ENCODE results near the gene NFATC2. TPM values are rescaled to one million over a fixed set of nuclear protein-coding genes. Genes with fewer than 3 reads are reported as not detected.
A peak's percentile ranks its signal among the peaks of the same experiment; 100 is the strongest.

NFATC2 gene
- total RNA-seq, 1 experiment from 2014 or later, result 6.3 TPM

GRCh38 chr20:51535674-51536073, 6.8 kb downstream of the NFATC2 start:
- H3K4me2 ChIP-seq, result no peak overlapping the region
- H4K20me1 ChIP-seq (ENCODE audit: insufficient read depth), result no peaks in the 10 kb centered on the region
- no peak overlapping the region for H3K27ac ChIP-seq
- peaks cover 32% of the 10 kb centered on the region for H3F3A ChIP-seq (ENCODE audit: insufficient read depth, low read depth)
- TF ChIP-seq CTCF (conservative IDR thresholded peaks at IDR 0.05), result no peak
- TF ChIP-seq EZH2 (IDR thresholded peaks at IDR 0.05; ENCODE audit: low read depth), result no peak
- no peaks in the 10 kb centered on the region for H3K9me2 ChIP-seq (ENCODE audit: insufficient read depth)
- POLR2A ChIA-PET (ENCODE audit: unreplicated experiment), result no interaction called here
- no peak for DNase-seq
- CTCF ChIA-PET, result interaction anchor here (0.6 kb wide), 1 partner anchor 78 kb away, joined by 8 read pairs; no protein-coding TSS in a partner anchor
- H3K9me3 ChIP-seq (ENCODE audit: insufficient read depth, low read depth), result no peaks in the 10 kb centered on the region; the same call in 1 of the 2 replicates
- H3K27me3 ChIP-seq (ENCODE audit: insufficient read depth, low read depth), result no peaks in the 10 kb centered on the region
- H3K4me1 ChIP-seq (replicated peaks; ENCODE audit: insufficient read depth), result peaks cover 39% of the 10 kb centered on the region
- intact Hi-C loops (cut with micrococcal nuclease; ENCODE audit: unreplicated experiment), result no loop called here
- H2AFZ ChIP-seq, result no peak overlapping the region
- H3K4me3 ChIP-seq, result no peak overlapping the region
- H3K36me3 ChIP-seq (ENCODE audit: low read depth), result peaks cover 7% of the 10 kb centered on the region; the same call in 1 of the 2 replicates
- BruUV-seq (replicated peaks), result no TSS peak
- H3K79me2 ChIP-seq (ENCODE audit: low read depth), result peaks cover 18% of the 10 kb centered on the region

- no TSS peak for BruUV-seq (replicated peaks)
- Histone ChIP-seq H3K27ac (no peak overlapping the region), H3K4me3 (no peak overlapping the region), H3K36me3 (ENCODE audit: low read depth) (peaks cover 7% of the 10 kb centered on the region; the same call in 1 of the 2 replicates), H3K9me2 (ENCODE audit: insufficient read depth) (no peaks in the 10 kb centered on the region), H3K4me2 (no peak overlapping the region), H3K79me2 (ENCODE audit: low read depth) (peaks cover 18% of the 10 kb centered on the region), H2AFZ (no peak overlapping the region), H3K9me3 (ENCODE audit: insufficient read depth, low read depth) (no peaks in the 10 kb centered on the region; the same call in 1 of the 2 replicates), H3K27me3 (ENCODE audit: insufficient read depth, low read depth) (no peaks in the 10 kb centered on the region), H4K20me1 (ENCODE audit: insufficient read depth) (no peaks in the 10 kb centered on the region), H3F3A (ENCODE audit: insufficient read depth, low read depth) (peaks cover 36% of the 10 kb centered on the region), H3K4me1 (replicated peaks; ENCODE audit: insufficient read depth) (peaks cover 42% of the 10 kb centered on the region)
- DNase-seq, result no peak
- intact Hi-C loops (cut with micrococcal nuclease; ENCODE audit: unreplicated experiment), result no loop called here
- POLR2A ChIA-PET (ENCODE audit: unreplicated experiment), result no interaction called here
- CTCF ChIA-PET, result no interaction called here
- no peak for TF ChIP-seq CTCF (conservative IDR thresholded peaks at IDR 0.05)
- TF ChIP-seq EZH2 (IDR thresholded peaks at IDR 0.05; ENCODE audit: low read depth), result no peak
These were observed 7.5 kb downstream of the NFATC2 start for GRCh38 chr20:51535075-51535386.

GRCh38 chr20:51533291-51534172, 9.0 kb downstream of the NFATC2 start:
- peaks cover 42% of the 10 kb centered on the region for H3K4me1 ChIP-seq (replicated peaks; ENCODE audit: insufficient read depth)
- intact Hi-C loops (cut with micrococcal nuclease; ENCODE audit: unreplicated experiment), result loop anchor here (1.0 to 5.0 kb wide), 6 partner anchors 8 to 161 kb away; no protein-coding TSS in a partner anchor
- POLR2A ChIA-PET (ENCODE audit: unreplicated experiment), result no interaction called here

More at GRCh38 chr20:51533291-51534172, 9.0 kb downstream of the NFATC2 start:
- Histone ChIP-seq H3K27me3 (ENCODE audit: insufficient read depth, low read depth) (no peaks in the 10 kb centered on the region), H3K9me2 (ENCODE audit: insufficient read depth) (no peaks in the 10 kb centered on the region), H2AFZ (peak overlapping the region; percentile 60), H3K9me3 (ENCODE audit: insufficient read depth, low read depth) (no peaks in the 10 kb centered on the region; the same call in 1 of the 2 replicates), H3K36me3 (ENCODE audit: low read depth) (peaks cover 5% of the 10 kb centered on the region; the same call in 1 of the 2 replicates), H3F3A (ENCODE audit: insufficient read depth, low read depth) (peaks cover 36% of the 10 kb centered on the region), H3K4me2 (peak overlapping the region; percentile 66), H4K20me1 (ENCODE audit: insufficient read depth) (no peaks in the 10 kb centered on the region), H3K27ac (peak overlapping the region; percentile 89), H3K79me2 (ENCODE audit: low read depth) (peaks cover 19% of the 10 kb centered on the region), H3K4me3 (peak overlapping the region; percentile 28; the same call in 1 of the 2 replicates)
- CTCF ChIA-PET, result interaction anchor here (1.1 kb wide), 1 partner anchor 148 kb away, joined by 4 read pairs; no protein-coding TSS in a partner anchor
- TF ChIP-seq CTCF (conservative IDR thresholded peaks at IDR 0.05) (0 out of 2 replicates have a peak, but pooled peaks have one; percentile 19), EZH2 (IDR thresholded peaks at IDR 0.05; ENCODE audit: low read depth) (no peak)
- DNase-seq, result peak; percentile 63 to 96
- BruUV-seq (replicated peaks), result TSS peak; percentile 67

Data from PC-9 (cell line).